NCI-H1417 treated with DMSO at 0.1 percent for 48 hours (cell line): ENCODE measurements around the gene STRN.
"Not testable (repeated sequence)": the region's sequence is repeated elsewhere in the genome, so short reads cannot be mapped to it uniquely, and the experiment has no call there.

ENCODE experiments used
- DNase-seq: peaks from one replicate; lab custom pipeline; 2025; lab: John Stamatoyannopoulos, UW

STRN gene

DNA sequence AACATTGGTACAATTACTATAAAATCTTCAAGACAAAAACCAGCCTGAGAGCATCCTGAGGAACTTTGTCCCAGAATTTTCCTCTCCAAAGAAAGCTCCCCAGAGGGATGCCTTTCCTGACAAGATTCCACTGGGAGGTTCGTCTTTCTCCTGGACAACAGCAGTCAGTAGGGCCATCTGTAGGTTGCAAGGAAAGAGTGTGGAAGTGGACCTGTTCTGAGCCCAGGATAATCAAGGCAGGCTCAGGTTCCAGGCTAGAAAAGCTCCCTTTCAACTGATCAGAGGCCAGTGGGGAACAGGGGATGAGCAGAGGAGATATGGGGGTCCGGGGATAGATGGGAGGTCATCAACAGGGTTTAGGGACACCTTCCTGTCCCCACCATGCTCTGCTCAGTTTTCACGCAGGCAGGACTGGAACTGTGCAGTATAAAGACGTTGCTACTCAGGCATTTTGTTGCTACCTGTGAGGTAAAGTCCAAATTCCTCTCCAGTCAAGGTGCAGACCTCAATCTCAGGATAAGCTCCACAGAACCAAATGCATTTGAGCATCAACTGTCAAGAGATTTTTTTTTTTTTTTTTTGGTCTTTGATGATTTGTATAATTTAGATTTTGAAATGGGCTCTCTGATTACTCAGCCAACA is 126.2 kb downstream of the STRN start:
- no peak for DNase-seq

GRCh38 chr2:36834731-36835524 is 131.4 kb downstream of the STRN start:
- DNase-seq = no peak

DNA sequence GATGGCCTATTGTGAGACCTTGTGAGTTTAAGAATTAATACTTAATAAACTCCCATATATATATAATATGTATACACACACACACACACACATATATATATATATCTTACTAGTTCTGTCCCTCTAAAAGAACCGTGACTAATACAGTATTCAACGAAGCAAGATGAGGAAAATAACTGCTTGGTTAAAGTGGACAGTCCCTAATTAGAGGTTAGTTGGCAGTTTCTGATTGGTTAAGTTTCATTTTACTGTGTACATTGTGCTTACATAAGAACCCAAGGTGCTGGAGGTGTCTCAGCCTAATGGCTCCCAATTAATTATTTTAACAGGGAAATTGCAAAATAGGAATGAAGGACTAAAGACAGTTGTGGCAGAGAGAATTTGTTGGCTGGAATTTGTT is 132.1 kb downstream of the STRN start:
- DNase-seq = no peak

GRCh38 chr2:36831185-36831584 is 135.2 kb downstream of the STRN start:
- no peak for DNase-seq

- not testable (repeated sequence) for DNase-seq
Observed at GRCh38 chr2:36824683-36825082, 141.7 kb downstream of the STRN start.

GRCh38 chr2:36824273-36824672 is 142.1 kb downstream of the STRN start:
- DNase-seq = no peak

GRCh38 chr2:36823862-36824261 is 142.5 kb downstream of the STRN start:
- DNase-seq = no peak

GRCh38 chr2:36820942-36821605 is 145.3 kb downstream of the STRN start:
- peak; percentile 37 for DNase-seq

- no peak for DNase-seq
Observed at GRCh38 chr2:36819095-36819711, 147.1 kb downstream of the STRN start.

DNA sequence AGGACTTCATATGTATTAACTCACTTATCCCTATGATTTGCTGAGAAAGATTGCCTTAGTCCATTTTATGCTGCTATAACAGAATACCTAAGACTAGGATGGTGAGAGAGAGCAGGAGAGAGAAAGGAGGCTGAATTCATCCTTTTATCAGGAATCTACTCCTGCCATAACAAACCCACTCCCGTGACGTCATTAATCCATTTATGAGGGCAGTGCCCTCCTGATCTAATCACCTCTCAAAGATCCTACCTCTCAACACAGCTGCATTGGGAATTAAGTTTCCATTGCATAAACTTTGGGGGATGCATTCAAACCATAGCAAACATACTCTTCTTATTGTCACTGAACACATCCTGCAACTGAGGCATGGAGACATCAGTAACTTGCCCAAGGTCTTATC is 147.8 kb downstream of the STRN start:
- no peak for DNase-seq

DNA sequence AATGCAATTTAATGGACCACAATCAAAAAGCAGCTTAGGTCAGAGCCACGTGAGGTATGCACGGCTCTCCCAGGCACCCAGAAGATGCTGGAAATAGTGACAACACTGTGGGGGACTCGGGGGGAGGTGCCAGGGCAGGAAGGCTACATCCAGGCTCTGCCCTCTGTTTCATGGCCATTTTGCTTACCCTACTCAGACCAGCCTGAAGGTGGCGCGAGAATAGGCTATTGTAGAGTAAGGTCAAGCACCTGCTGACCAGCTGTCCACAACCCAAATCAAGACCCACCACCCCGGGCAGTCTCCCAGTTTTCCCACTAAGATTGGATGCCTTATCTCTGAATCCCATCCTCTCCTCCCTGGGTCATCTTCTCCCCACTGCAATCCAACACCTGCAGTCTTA is 154.1 kb downstream of the STRN start:
- no peak for DNase-seq

DNA sequence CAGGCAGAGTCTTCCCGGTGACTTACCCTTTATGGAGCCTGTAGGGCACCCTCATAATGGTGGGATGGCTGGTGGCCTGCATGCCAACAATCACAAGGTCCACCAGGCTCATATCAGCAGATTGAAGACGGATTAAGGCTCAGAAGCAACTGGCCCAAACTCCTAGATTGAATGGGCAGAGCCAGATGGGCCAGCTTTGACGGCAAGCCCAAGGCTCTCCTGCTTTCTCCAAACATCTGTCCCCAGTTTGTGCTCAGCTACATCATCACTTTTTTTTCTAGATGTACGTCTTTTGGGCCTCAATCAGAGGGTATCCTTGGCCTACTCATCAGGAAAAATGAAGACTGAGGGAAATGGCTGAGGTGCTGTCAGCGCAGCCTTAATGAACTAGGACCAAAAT is 155.3 kb downstream of the STRN start:
- no peak for DNase-seq

- no peak for DNase-seq
Observed at GRCh38 chr2:36809069-36809445, 157.3 kb downstream of the STRN start.

DNA sequence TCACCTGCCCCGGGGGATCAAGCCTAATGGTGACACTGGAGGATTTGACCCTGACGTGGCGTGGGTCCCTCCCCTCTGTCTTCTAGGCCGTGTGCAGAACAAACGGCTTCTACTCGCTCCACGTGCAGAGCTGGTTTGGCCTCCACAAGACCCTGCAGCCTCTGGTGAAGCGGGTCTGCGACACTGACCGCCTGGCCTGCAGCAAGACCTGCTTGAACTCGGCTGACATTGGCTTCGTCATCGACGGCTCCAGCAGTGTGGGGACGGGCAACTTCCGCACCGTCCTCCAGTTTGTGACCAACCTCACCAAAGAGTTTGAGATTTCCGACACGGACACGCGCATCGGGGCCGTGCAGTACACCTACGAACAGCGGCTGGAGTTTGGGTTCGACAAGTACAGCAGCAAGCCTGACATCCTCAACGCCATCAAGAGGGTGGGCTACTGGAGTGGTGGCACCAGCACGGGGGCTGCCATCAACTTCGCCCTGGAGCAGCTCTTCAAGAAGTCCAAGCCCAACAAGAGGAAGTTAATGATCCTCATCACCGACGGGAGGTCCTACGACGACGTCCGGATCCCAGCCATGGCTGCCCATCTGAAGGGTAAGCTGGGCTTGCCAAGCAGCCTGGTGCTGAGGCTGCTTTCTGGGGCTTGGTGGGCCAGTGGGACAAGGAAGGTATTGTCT is 157.8 kb downstream of the STRN start:
- no peak for DNase-seq

DNA sequence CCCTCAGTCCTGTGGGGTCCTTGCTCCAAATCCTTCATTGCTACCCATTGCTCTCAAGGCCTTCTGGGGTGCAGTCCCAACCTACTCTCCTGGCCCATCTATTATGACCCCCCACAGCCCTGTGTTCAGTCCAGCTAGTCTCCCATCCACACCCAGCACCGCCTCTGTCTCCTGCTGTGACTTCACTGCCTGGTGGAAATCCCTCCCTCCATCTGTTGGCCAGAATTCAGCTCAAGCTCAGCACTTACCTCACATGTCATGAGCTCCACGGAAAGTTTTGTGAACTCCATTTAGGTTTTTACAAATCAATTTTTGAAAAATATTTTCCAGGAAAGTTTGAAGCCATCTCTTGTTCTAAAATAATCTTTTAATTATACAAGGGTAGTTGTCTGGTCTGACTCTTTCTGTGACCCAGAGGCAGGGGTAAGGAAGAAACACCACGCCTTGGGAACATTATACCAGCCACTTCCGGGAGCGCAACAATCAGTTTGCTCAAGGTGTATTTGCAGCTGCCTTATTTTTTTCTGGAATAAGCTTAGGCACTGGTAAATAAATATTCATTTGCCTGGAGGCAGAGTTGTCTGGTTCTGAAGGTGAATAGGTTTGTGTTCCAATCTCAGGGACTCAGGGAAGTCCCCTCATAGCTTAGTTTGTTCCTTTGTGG is 159.0 kb downstream of the STRN start:
- no peak for DNase-seq

DNA sequence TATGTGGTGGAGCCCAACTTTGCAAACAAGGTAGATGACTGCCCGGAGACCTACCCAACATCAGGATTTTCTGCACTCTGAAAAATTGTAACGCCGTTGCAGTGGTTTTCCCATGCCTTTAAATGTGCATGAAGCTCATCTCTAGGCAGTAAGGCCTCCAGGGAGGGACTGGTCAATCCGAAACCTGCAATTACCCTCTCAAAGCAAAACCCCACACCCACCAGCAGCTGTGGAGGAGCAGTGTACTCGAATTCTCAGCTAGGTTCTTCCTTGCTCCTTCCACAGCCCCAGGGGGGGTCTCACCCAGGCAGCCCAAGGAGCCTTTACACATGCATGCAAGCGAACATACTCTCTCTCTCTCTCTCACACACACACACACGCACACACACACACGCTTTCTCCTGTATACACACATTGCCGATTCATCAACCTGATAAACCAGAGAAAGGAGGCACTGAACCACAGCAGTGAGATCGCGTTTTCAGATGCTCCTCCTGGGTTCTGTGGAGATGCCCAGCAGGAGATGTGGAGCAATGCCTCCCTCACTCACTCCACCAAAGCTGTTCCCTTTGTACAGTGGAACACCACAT is 160.6 kb downstream of the STRN start:
- DNase-seq = peak; percentile 5

DNA sequence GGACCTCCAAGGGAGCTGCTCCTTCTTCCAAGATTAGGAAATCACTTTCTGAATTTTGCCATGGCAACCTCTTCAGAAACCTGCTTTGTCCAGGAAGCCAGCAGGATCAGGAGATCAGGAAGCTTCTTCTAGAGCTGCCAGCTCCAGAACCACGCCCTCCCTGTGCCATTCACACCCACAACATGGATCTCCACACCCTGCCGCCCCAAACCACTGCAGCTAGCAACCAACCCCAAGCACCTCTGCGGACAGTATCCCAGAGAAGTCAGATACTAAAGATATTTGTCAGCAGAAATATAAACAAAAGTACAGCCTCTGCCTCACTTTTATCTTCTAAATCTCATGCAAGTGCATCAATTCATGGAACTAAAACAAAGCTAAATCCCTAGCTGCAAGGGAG is 163.4 kb downstream of the STRN start:
- no peak for DNase-seq

- no peak for DNase-seq
Observed at GRCh38 chr2:36801088-36801487, 165.2 kb downstream of the STRN start.

- DNase-seq = no peak
Observed at GRCh38 chr2:36800381-36800780, 166.0 kb downstream of the STRN start.

DNA sequence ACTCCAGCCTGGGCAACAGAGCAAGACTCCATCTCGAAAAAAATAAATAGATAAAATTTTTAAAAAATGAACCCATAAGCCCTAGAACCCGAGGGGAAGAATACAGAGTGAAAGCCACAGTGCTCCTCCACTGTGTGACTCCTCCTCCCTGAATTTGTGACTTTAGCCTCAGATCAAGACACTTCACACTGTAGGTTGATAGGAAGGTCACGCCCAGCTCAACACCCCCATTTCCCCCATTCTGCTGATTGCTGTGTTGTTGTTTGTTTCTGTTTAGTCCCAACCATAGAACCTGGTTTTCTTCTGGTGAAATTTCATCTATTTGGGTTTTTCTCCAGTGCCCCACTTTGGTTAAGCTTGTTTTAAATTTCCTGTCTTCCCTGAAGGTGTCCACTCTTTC is 167.6 kb downstream of the STRN start:
- no peak for DNase-seq

GRCh38 chr2:36797324-36798070 is 168.8 kb downstream of the STRN start:
- no peak for DNase-seq
